COLO829 (cell line): Measurements from ENCODE around the gene KCTD19.

Experiments used
- DNase-seq: peaks from one replicate; pipeline ENCODE4 v3.0.0; 2012; ENCODE audit warnings: low spot score

KCTD19 gene

GRCh38 chr16:67283039-67283825, 43.3 kb downstream of the KCTD19 start:
- DNase-seq = no peak

DNA sequence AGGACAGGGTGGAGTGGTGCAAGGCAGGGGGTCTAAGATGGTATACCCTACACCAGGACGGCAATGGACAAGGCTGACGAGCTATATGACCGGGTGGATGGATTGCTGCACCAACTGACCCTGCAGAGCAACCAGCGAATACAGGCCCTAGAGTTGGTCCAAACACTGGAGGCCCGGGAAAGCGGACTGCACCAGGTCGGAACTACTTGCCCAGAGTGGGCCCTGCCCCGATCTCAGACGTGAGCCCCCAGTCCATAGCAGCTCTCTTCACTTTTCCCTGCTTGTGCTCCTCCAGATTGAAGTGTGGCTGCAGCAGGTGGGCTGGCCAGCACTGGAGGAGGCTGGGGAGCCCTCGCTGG, 44.1 kb downstream of the KCTD19 start:
- DNase-seq = no peak

- DNase-seq = no peak
These were observed 44.8 kb downstream of the KCTD19 start for GRCh38 chr16:67281536-67282446.

DNA sequence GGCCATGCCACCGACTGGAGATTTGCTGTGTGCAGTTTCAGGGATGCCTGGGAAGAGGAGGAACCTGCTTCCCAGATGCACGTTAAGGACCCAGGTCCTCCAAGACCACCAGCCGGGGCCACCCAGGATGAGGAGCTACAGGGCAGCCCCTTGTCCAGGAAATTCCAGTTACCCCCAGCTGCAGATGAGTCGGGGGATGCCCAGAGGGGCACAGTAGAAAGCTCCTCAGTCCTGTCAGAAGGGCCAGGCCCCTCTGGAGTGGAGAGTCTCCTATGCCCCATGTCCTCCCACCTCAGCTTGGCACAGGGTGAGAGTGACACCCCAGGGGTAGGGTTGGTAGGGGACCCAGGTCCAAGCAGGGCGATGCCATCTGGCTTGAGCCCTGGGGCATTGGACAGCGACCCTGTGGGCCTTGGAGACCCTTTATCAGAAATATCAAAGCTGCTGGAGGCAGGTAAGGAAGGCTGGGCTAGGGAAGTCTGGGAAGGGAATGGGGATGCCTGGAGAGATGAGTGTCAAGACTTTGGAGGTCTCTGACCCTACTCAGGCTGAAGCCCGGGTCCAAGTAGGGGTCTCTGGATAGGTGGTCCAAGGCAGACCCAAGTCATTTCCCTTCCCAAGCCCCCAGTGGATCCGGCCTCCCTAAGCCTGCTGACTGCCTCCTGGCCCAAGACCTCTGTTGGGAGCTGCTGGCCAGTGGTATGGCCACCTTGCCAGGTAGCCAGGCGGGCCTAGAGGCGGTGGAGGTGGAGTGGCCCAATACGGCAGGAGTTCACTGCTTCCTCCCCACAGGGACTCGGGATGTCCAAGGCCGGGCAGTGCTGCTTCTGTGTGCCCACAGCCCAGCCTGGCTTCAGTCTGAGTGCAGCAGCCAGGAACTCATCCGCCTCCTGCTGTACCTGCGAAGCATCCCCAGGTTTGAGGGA, 46.2 kb downstream of the KCTD19 start:
- no peak for DNase-seq

GRCh38 chr16:67279296-67280089, 47.0 kb downstream of the KCTD19 start, which contains the start of gene PLEKHG4:
TSS of gene PLEKHG4 (plus strand) at chr16:67279532. CDS start at chr16:67280045, 513 bp downstream.
- peak; percentile 49 for DNase-seq

DNA sequence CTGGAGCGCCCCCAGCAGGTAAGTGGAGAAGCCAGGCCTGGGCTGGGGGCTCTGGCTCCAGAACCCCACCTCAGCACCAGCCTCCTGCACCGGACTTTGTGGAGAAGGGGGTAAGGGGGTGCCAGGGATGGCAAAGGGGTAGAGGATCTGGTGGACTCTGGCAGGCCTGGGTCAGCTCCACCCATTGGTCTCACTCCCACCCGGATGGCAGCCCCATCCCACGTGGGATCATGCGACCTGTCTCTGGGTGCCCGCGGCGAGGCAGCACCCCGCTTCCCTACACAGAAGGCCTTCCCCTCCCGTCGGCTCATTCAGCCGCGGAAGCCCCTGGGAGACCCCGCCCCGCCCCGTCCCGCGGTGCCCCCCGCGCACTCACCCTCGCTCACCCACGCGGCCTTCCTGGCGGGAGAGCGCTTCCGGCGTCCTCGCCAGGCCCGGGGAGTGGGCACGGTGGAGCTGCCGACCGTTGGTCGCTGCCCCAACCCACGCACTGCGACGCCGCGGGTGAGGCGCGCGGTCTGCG, 47.7 kb downstream of the KCTD19 start:
- peak; percentile 18 for DNase-seq

GRCh38 chr16:67277999-67278772, 48.4 kb downstream of the KCTD19 start:
- no peak for DNase-seq

GRCh38 chr16:67277294-67277998, 49.1 kb downstream of the KCTD19 start:
- DNase-seq = peak; percentile 21

- no peak for DNase-seq
These were observed 51.2 kb downstream of the KCTD19 start for GRCh38 chr16:67275321-67275720.

GRCh38 chr16:67271446-67271845, 55.1 kb downstream of the KCTD19 start:
- no peak for DNase-seq

DNA sequence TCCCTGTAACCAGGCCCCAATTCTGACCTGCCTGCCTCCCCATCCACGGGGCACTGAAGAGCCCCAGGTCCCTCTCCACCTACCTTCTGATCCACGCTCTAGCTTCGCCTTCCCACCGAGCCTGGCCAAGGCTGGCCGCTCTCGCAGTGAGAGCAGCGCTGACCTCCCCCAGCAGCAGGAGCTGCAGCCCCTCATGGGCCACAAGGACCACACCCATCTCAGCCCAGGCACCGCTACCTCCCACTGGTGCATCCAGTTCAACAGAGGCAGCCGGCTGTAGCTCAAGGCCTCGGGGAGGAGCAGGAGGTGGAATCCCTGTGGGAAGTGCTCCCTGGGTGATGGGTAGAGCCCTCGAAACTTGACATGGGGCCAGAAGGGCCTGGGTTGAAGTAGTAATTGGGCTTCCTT, 55.6 kb downstream of the KCTD19 start:
- no peak for DNase-seq

- DNase-seq = no peak
These were observed 56.8 kb downstream of the KCTD19 start for GRCh38 chr16:67269766-67270165.

- no peak for DNase-seq
These were observed 58.4 kb downstream of the KCTD19 start for GRCh38 chr16:67268136-67268579.

- no peak for DNase-seq
These were observed 60.7 kb downstream of the KCTD19 start for GRCh38 chr16:67265834-67266233.

GRCh38 chr16:67264866-67265265, 61.7 kb downstream of the KCTD19 start:
- DNase-seq = no peak

DNA sequence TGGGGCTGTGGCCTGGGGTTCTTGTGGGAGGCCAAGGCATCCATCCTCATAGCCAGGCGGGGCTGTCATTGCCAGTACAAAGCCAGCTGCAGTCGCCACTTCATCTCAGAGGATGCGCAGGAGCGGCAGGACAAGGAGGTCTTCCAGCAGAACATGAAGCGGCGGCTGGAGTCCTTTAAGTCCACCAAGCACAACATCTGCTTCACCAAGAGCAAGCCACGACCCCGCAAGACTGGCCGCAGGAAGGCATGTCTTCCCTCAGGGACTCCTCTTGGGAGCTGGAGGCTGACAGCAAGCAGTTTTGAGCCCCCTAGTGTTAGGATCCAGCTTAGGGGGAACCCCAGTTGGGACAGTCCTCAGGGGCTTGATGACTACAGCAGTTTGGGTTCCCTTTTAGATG, 62.3 kb downstream of the KCTD19 start:
- no peak for DNase-seq

DNA sequence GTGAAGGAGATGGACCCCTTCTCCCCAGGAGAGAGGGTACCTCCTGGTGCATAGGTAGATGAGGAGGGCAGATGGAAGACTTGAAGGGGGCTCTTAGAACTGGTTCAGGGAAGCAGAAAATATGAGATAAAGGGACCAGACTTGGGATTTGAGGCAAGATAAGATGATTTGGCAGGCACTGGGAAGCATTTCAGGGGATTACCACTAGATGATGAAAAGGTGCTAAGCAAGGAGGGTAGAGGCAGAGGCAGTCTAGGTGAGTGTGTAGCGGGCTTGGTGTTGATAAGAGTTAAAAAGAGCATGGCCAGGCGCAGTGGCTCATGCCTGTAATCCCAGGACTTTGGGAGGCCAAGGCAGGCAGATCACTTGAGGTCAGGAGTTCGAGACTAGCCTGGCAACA, 63.3 kb downstream of the KCTD19 start:
- no peak for DNase-seq

GRCh38 chr16:67260426-67261063, 66.0 kb downstream of the KCTD19 start:
- no peak for DNase-seq

- DNase-seq = no peak
These were observed 66.8 kb downstream of the KCTD19 start for GRCh38 chr16:67259705-67260104.
